ENCODE measurements around the gene DNMT1. TPM values are rescaled to one million over a fixed set of nuclear protein-coding genes. Genes with fewer than 3 reads are reported as not detected.

Gene DNMT1
- total RNA-seq, 1 experiment from 2014 or later = 210 TPM

GRCh38 chr19:10104130-10104513, 90.6 kb downstream of the DNMT1 start:
- ATAC-seq = no peak
- Mint-ChIP-seq H3K27ac (no peak overlapping the region), H3K36me3 (peaks cover 22% of the 10 kb centered on the region), H3K4me1 (peaks cover 10% of the 10 kb centered on the region), H3K27me3 (ENCODE audit: low read depth) (peaks cover 9% of the 10 kb centered on the region), H3K9me3 (no peaks in the 10 kb centered on the region), H3K4me3 (no peak overlapping the region)
- no peak for DNase-seq (ENCODE audit: low spot score)
- ChIA-PET CTCF (interaction anchor here (0.6 to 1.4 kb wide), 3 partner anchors 76 to 173 kb away, joined by 3 read pairs; no protein-coding TSS in a partner anchor), POLR2A (no interaction called here)
- no peak for TF ChIP-seq TP53 (CRISPR knock-in tag; IDR thresholded peaks at IDR 0.05)
- TF ChIP-seq MXD4 (CRISPR knock-in tag; IDR thresholded peaks at IDR 0.05; ENCODE audit: borderline replicate concordance) = no peak
- no peak for TF ChIP-seq CBFB (CRISPR knock-in tag; IDR thresholded peaks at IDR 0.05; ENCODE audit: low read depth)
- no peak for TF ChIP-seq ZNF232 (CRISPR knock-in tag; IDR thresholded peaks at IDR 0.05)
- TF ChIP-seq E2F5 (CRISPR knock-in tag; IDR thresholded peaks at IDR 0.05) = no peak
- no peak for TF ChIP-seq ESRRA (CRISPR knock-in tag; IDR thresholded peaks at IDR 0.05; ENCODE audit: borderline replicate concordance)
- TF ChIP-seq ZBTB21 (CRISPR knock-in tag; IDR thresholded peaks at IDR 0.05; ENCODE audit: borderline replicate concordance) = no peak
- no peak for TF ChIP-seq SMAD3 (CRISPR knock-in tag; IDR thresholded peaks at IDR 0.05; ENCODE audit: borderline replicate concordance)
- no peak for TF ChIP-seq ERG (CRISPR knock-in tag; IDR thresholded peaks at IDR 0.05)

GRCh38 chr19:10102787-10103236, 91.9 kb downstream of the DNMT1 start:
- H3K4me1 Mint-ChIP-seq = peaks cover 13% of the 10 kb centered on the region
- ATAC-seq = no peak
- no peak overlapping the region for H3K27ac Mint-ChIP-seq
- H3K36me3 Mint-ChIP-seq = peaks cover 12% of the 10 kb centered on the region
- no peak for DNase-seq (ENCODE audit: low spot score)
- H3K27me3 Mint-ChIP-seq (ENCODE audit: low read depth) = peaks cover 22% of the 10 kb centered on the region
- TF ChIP-seq CREB1 (CRISPR knock-in tag; IDR thresholded peaks at IDR 0.05) (no peak), ZMAT4 (CRISPR knock-in tag; IDR thresholded peaks at IDR 0.05) (no peak), MYBL2 (CRISPR knock-in tag; IDR thresholded peaks at IDR 0.05) (no peak), CTCF (IDR thresholded peaks at IDR 0.05) (no peak), ZNF317 (CRISPR knock-in tag; IDR thresholded peaks at IDR 0.05; ENCODE audit: borderline replicate concordance, low read depth) (no peak)
- CTCF ChIA-PET = interaction anchor here (0.6 to 1.9 kb wide), 2 partner anchors 10 to 102 kb away, joined by 6 to 7 read pairs; no protein-coding TSS in a partner anchor
- H3K9me3 Mint-ChIP-seq = no peaks in the 10 kb centered on the region
- POLR2A ChIA-PET = interaction anchor here (0.5 kb wide), 1 partner anchor 1039 kb away, joined by 4 read pairs; no protein-coding TSS in a partner anchor
- H3K4me3 Mint-ChIP-seq = no peak overlapping the region

GRCh38 chr19:10100163-10100785, 94.5 kb downstream of the DNMT1 start:
- CTCF ChIA-PET = interaction anchor here (0.6 to 2.0 kb wide), 7 partner anchors 14 to 251 kb away, joined by 3 to 7 read pairs (median 4); no protein-coding TSS in a partner anchor
- H3K36me3 Mint-ChIP-seq = no peaks in the 10 kb centered on the region
- H3K4me1 Mint-ChIP-seq = peaks cover 2% of the 10 kb centered on the region; the same call in 1 of the 2 replicates
- POLR2A ChIA-PET = no interaction called here
- DNase-seq (ENCODE audit: low spot score) = no peak
- H3K4me3 Mint-ChIP-seq = no peak overlapping the region
- H3K27ac Mint-ChIP-seq = no peak overlapping the region
- no peak for ATAC-seq
- H3K9me3 Mint-ChIP-seq = no peaks in the 10 kb centered on the region
- H3K27me3 Mint-ChIP-seq (ENCODE audit: low read depth) = peaks cover 42% of the 10 kb centered on the region
- TF ChIP-seq ZBTB21 (CRISPR knock-in tag; IDR thresholded peaks at IDR 0.05; ENCODE audit: borderline replicate concordance) (no peak), MYBL2 (CRISPR knock-in tag; IDR thresholded peaks at IDR 0.05) (no peak), HMGXB4 (CRISPR knock-in tag; IDR thresholded peaks at IDR 0.05) (no peak), ZNF532 (CRISPR knock-in tag; IDR thresholded peaks at IDR 0.05; ENCODE audit: borderline replicate concordance) (no peak), ZNF423 (CRISPR knock-in tag; IDR thresholded peaks at IDR 0.05) (no peak), ZBTB43 (CRISPR knock-in tag; IDR thresholded peaks at IDR 0.05) (no peak), ZNF416 (CRISPR knock-in tag; IDR thresholded peaks at IDR 0.05) (no peak), ZNF671 (CRISPR knock-in tag; IDR thresholded peaks at IDR 0.05) (no peak)

Measured in WTC11 (cell line).